Subcutaneous preadipocyte (primary cell): ENCODE data around the gene CXCL5. TPM values are rescaled to one million over a fixed set of nuclear protein-coding genes. Genes with fewer than 3 reads are reported as not detected.

Source experiments
- small RNA-seq: library from RNA; depleted of rRNA; stranded (forward); fragments of <200 nt; gene quantifications from one replicate; pipeline ENCODE3, GENCODE V24; 2012
- total RNA-seq: library from RNA; depleted of rRNA; stranded (reverse); fragments of >200 nt; gene quantifications from 2 replicates; pipeline ENCODE4 v1.2.3, GENCODE V29; 2012

The CXCL5 gene
- 20.2 and 131 TPM in 2 replicates for total RNA-seq

DNA sequence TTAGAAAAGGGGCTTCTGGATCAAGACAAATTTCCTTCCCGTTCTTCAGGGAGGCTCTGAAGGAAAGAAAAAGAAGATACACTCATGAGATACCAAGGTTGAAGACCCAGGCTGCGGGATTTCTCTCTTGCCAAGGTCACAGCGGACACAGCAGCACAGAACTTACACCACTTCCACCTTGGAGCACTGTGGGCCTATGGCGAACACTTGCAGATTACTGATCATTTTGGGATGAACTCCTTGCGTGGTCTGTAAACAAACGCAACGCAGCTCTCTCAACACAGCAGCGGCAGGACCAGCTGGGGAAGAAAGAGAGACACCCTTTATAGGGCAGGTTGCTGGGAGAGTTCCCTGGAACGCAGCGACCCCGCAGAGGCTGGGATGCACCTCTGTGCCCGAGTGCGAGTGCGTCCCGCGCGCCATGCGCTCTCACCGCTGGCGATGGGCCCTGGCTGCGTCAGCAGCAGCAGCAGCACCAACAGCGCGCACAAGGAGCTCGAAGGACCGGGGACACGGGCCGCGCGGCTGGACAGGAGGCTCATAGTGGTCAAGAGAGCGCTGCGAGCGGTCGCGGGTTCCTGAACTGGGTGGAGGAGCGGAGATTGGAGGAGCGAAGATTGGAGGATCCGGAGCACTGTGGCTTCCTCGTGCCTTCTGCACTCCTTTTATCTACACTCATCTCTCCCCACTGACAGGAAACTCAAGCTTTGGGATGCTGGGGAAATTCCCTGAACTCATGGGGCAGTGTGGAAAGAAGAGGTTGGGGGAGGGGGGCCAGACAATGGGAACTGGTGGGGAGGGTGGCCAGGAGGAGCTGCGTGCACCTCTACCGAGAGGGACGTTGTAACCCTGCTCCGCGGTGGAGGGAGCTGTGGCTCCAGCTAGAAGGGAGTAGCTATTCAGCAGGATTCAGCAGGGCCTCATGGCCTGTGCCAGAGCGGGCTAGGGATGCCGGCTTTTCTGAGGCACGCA lies at the start of gene CXCL5:
Gene CXCL5, minus strand, starts transcription at position 638 of the 972 bp plus-strand sequence. Its CDS starts 96 bp downstream, at position 542.

DNA sequence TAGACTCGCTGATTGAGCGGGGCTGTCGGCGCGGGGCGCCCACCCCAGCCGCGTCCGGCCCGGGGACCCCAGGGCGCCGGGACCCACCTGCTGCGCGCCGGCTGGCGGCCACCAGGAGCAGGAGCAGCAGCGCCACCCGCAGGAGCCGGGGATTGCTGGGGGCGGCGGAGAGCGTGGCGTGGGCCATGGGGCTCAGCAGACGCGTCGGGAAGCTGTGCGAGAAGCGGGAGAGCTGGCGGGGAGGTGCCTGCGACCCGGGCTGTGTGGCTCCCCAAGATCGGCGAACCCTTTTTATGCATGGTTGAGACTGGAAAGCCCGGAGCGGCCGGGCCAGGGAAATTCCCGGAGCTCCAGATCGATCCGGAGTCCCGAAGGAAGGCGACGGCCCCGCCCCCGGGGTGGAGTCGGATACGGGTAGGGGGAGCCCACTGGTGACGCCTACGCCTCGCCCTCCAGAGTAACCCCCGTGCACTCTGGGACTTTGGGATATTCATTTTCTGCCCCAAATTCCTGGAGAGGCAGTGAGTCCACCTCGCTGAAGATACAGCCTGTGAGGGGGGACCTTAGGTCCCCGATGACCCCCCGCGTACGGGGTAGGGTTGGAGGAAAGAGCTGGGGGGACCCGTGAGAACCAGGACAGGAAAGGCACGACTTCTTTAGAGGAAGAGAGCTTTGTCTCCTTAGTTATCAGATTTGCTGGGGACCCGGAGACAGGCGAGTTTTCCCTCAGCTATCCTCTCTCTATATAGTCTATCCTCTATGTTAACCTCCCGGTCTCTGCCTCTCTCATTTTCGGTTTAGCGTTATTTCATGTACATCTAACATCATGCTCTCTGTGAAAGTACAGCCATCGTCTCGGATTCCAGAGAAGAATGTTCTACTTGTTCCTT lies 40.2 kb upstream of the CXCL5 start, which contains the start of gene CXCL3:
Gene CXCL3, minus strand, starts transcription at position 265 of the 890 bp plus-strand sequence. Its CDS starts 78 bp downstream, at position 187.

DNA sequence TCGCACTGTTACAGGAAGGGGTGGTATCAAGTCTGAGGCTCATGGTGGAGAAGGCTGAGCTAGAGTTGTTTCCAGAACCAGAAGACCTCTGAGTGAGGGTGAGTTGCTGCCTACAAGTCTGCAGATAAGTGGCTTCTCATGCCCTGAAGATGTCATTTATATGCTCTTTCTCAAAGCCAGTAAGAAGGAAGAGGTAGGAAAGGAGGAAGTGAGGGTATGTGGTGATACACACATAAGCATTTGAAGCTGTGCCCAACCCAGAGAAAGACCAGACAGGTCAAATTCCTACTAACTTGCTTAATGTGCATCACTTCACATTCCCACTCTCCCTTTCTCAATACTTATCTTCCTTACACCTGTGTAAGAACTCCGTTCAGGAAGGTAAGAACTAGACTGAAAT lies 10.4 kb downstream of the CXCL5 start, which contains the start of gene PPBP:
Gene PPBP, minus strand, starts transcription at position 130 of the 400 bp plus-strand sequence. Its CDS starts 87 bp downstream, at position 43.

Small RNA genes lying within 50 kb of the gene (small RNA-seq; reads per million reads assigned to genes)
- gene RN7SL218P, result not detected

Other genes starting within 250 kb of the CXCL5 start
- gene CXCL6, start 162.0 kb downstream of the CXCL5 start, total RNA-seq, result 0.59 and 6.2 TPM in 2 replicates
- gene PF4V1, start 145.4 kb downstream of the CXCL5 start, total RNA-seq, result 0.59 TPM in 1 of 2 replicates, not detected in the other
- 45.4 and 46.7 TPM in 2 replicates for gene CXCL1, start 129.3 kb downstream of the CXCL5 start, total RNA-seq
- gene PF4, start 16.6 kb downstream of the CXCL5 start, total RNA-seq, result 0.39 and 2.9 TPM in 2 replicates
- not detected in 2 replicates for gene PPBP, start 10.5 kb downstream of the CXCL5 start, total RNA-seq
- 3.7 and 9.4 TPM in 2 replicates for gene CXCL3, start 40.0 kb upstream of the CXCL5 start, total RNA-seq
- 2.9 and 5.5 TPM in 2 replicates for gene CXCL2, start 100.5 kb upstream of the CXCL5 start, total RNA-seq
- gene MTHFD2L, start 159.4 kb upstream of the CXCL5 start, total RNA-seq, result 15.8 and 21.9 TPM in 2 replicates